GM18526 (cell line): ENCODE data around the gene MYO1H.

Source experiments
- POLR2A ChIP-seq: IDR thresholded peaks from 3 replicates; pipeline ENCODE4 v1.6.1; 2011; ENCODE audit not compliant: insufficient read length; ENCODE audit errors: extremely low read depth

MYO1H gene

DNA sequence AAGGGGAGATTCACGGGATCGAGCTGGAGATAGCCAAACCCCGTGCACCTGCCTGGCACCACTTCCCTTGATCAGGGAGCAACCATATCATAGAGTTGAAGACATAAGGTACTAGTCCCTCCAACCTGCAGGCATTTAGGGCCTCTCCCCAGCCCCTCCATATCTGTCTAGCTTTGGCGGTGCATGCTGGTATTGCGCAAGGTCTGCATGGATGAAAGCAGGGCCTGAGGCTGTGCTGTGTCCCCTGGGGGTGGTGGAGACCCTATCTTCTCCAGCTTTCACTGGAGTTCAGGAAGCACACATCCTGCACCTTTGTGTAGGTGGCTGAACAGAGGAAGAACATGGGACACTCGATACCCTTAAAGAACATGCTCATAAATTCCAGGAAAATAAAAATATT is 82.5 kb downstream of the MYO1H start:
- no peak for TF ChIP-seq POLR2A

DNA sequence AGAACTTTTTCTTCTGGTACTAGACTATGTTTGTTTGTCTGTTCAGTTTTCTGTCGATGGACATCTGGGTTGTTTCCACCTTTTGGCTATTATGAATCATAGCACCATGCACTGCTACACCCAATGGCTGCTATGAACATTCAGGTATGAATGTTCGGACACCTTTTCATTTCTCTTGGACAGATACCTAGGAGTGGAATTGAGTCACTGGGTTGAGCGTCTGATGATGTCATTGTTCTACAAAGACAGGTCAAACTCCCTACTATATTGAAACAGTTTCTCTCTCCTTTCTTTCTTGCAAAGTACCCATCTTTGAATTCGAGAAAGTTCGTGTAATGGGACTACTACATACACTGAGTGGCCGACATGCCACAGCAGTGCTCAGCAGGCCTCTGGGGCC is 84.7 kb downstream of the MYO1H start:
- TF ChIP-seq POLR2A: no peak

DNA sequence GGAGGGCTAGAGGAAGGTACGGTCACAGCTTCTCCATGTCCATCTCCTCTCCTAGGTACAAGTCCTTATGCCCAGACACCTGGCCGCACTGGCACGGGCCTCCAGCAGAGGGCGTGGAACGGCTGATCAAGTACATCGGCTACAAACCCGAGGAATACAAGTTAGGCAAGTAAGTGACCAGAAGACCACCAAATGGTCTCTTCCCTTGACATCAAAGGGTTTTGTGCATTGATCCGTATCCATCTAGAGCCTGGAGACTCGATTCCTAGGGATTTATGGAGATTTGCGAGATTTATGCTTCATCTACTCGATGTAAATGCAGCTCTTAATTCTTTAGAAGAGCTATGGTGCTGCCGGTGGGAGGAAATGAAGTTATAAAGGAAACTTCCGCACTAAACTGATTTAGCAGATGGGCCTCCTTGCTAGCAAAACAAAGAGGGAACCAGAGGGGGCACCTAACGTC is 85.2 kb downstream of the MYO1H start:
- no peak for TF ChIP-seq POLR2A

DNA sequence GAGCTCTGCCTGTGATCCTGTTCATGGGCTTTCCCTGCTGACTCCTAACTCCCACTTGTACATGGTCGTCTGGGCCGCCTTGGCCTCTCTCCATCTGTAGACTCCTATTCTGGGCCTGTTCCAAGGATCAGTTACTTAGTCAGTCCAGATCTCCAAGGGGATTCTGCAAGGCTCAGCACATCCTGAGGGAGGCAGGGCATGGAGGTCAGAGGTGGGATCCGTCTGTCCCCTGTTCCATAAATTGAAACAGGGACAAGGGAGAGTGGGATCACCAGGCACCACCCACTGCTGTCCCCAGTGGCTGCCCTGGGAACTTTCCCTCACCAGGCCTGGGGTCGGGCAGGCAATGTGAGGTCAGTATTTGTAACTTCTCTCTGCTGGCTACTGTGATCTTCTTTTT is 85.9 kb downstream of the MYO1H start:
- TF ChIP-seq POLR2A: no peak

DNA sequence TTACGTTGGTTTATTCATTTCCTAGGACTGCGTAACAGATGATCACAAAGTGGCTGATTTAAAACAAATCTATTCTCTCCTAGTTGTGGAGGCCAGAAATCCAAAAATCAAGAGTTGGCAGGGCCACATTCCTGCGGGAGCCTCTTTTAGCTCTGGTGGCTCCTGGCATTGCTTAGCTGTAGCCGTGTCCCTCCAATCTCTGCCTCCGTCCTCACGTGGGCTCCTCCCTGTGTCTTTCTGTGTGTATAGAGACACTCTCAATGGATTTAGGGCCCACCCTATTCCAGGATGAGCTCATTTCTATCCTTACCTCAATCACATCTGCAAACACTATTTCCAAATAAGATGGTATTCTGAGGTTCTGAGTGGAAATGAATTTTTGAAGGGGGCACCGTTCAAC is 86.9 kb downstream of the MYO1H start:
- no peak for TF ChIP-seq POLR2A

DNA sequence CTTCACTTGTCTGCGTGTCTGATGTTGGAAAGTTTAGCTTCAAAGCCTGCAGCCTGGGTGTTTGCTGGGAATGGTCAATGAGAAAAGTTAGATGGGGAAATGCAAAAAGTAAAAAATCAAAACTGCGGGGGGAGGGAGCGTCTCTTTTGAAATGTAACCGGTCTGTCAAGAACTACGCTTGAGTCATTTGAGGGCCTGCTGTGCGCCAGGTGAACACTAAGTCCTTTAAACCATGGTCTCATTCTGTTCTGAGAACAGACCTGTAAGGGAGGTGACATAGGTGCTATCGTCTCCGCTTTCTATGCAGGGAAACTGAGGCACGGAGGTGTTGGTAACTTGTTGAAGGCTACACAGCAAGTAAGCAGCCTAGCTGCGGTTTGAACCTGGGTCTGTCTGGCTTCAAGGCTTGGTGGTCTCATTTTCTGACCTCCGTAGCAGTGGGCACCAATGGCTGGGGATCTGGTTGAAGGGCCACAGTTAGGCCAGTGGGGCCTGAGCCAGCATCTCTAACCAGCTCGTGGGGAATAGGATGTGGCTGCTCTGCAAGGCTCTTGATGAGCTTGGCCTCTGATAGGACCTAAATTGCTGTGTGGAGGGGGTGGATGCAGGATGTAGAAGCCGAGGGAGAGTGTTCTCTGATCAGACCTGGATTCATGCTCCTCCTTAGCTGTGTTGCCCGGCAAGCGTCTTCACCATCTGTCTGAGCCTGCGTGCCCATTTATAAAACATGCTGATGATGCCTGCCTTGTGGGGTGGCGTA is 87.9 kb downstream of the MYO1H start:
- TF ChIP-seq POLR2A: no peak

DNA sequence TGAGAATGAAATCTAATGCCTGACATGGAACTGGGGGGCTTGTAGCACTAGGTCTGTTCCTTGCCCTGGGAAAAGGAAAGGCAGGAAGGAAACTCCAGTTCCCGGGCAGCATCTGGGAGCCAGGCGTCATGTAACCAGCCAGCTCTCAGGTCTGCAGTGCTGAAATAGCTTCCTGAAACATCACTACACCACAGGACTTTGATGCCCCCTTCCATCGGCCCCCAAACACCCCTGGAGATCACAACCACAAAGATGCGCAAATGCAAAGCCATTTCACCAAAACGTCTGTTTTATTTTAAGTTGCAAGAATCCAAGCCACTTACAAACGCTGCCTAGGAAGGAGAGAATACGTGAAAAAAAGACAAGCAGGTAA is 88.5 kb downstream of the MYO1H start:
- TF ChIP-seq POLR2A: no peak

DNA sequence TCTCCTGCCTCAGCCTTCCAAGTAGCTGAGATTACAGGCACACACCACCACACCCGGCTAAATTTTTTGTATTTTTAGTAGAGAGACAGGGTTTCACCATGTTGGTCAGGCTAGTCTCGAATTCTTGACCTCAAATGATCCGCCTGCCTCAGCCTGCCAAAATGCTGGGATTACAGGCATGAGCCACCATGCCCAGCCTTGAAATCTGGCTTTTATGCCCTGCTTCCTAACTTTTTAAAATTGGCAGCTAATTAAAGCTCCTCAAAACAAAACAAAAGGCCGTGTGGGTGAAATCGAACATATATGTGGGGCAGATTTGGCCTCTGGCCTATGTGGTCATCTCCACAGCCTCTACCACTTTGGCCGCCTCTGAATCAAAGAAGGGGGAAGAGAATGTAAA is 91.5 kb downstream of the MYO1H start:
- no peak for TF ChIP-seq POLR2A

DNA sequence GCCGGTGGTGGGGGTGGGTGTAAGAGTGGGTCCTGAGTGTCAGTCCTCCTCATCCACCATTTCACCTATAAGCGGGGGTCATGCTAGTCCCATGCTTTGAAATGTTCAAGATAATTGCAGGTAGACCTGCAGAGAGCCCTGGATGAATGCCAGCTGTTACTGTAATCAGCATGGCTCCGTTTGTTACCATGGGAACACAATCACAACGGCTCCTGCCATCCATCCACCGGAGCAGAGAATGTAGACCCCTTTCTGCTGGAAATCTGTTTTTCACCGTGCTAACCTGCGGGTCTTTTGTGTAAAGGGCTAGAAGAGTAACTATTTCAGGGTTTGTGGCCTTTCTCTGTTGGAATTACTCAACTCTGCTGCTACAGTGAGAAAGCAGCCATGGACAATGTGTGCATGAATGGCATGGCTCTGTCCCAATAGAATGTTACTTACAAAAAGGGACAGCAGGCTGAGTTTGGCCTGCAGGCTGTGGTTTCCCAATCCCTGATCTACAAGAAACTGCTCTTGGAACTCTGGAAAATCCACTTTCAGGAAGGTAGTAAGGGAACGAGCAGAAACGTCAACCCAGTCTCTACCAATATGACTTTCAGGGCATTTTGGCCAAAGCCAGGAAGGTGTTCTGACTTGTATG is 93.3 kb downstream of the MYO1H start:
- TF ChIP-seq POLR2A: no peak

DNA sequence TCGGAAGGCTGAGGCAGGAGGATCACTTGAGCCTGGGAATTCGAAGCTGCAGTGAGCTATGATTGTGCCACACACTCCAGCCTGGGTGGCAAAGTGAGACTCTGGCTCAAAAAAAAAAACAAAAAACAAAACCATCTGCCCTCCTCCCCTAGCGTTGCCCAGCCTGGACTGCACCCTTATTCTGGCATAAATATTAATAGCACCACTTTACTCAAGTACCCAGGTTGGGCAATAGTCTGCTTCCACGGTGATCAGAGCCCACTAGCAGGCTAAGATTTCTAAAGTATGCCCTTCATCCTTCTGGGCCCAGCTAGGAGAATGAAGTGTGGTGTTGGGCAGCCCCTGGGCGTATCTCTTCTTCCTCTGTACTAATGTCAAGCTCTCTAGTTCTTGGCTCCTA is 96.1 kb downstream of the MYO1H start:
- no peak for TF ChIP-seq POLR2A

DNA sequence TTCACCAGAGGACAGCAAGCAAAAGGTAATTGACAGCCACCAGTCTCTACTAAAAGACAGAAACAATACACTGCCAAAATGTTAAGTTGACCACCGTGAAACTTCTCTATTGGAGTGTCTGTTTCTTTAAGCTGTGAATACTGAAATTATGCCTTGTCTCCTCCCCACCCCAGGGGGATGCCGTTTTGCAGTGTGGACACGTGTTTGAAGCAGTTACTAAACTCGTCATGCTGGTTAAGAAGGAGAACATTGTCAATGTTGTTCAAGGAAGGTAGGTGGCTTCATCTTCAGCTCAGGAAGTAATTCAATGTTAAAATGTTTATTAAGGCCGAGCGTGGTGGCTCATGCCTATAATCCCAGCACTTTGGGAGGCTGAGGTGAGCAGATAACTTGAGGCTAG is 96.6 kb downstream of the MYO1H start:
- no peak for TF ChIP-seq POLR2A

DNA sequence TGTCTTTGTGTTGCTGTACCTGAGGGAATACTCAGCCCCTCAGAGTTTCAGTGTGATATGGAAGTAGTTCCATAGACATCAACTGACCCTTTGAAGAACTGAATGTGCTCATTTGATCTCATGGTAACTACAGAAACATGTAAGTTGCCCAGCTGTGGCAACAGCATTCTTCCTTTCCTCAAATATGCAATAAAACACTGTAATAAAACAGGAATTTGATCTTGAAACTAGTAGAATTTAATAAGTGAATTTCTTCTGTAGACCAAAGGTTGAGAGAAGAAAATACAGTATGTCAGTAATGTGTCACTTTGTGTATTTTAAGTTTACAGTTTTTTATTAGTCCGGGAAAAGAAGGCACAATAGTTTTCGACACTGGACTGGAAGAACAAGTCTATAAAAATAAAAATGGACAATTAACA is 97.5 kb downstream of the MYO1H start:
- TF ChIP-seq POLR2A: no peak

DNA sequence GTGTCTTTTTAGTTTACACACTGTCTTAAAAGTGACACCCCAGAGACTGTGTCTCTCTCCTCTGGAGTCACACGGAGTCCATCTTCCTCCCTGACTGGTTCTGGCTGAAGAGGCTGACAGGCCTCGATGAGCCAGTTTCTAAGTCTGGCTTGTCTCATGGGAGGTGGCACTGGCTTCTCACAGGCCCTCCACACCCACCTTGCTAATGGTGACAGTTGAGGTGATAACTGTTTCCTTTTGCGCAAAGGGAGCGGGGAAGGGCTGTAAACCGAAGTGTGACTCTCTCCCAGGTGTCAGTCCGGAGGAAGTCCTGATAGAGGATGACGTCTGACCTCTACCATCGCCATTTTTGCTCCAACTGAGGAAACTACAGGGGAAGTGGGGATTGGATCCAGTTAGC is 99.2 kb downstream of the MYO1H start:
- TF ChIP-seq POLR2A: no peak

DNA sequence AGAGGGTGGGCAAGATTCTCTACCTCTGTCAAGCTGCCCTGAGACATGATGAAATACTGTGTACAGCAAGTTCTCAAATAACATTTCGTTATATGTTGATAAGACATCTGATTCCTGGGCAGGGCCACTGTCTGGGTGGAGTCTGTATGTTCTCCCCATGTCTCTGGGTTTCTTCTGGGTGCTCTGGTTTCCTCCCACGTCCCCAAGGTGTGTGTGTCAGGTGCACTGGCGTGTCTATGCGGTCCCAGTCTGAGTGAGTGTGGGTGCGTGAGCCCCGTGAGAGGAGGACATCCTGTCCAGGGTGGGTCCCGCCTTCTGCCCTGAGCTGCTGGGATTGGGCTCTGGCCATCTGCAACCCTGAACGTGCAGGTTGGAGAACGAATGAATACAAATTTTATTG is 99.8 kb downstream of the MYO1H start:
- TF ChIP-seq POLR2A: no peak

DNA sequence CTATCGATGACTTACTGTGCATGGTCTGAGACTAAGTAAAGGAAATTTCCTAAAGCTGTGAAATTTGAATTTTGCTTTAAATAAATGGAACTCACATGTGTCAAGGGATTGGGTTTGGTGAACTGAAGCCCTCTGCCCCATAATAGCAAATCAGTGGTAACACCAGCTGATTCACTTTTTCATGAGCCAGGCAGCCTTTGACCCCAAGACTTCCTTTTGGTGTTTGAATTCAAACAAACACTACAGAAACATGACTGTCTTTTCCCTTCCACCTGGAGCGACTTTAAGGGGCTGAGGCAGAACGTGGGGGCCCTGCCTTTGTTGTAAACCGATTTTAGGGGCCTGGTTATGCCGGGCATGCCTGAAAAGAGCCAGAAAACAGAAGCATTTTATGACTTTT is 100.6 kb downstream of the MYO1H start:
- no peak for TF ChIP-seq POLR2A

DNA sequence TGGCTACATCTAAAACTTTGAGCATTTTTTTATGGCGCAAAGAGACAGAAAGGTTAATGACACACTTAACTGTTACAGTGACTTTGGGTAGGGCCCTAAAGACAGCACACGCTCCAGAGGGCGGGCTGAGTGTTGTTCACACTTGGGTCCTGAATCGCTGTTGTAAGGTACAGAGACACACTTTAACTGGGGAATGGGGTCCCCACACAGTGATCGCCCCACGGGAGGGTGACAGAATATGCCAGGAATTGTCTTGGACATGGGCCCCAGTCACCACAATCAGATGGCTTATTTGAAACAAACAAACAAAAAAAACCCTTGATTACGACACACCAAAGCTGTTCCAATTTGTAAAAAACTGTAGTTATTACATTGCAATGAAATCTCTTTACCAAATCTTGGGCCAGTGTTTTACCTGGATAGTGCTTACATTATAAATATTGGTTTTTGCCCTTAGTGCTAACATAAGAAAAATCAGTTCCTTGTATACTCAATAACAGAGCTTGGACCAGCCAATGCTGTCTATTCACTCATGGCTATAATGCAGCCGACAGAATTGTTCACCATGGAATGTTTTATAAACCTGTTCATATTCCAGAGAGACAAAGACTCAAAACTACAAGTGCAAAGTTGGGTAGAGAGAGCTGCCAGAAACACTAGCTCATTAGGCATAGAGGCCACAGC is 101.1 kb downstream of the MYO1H start:
- no peak for TF ChIP-seq POLR2A

DNA sequence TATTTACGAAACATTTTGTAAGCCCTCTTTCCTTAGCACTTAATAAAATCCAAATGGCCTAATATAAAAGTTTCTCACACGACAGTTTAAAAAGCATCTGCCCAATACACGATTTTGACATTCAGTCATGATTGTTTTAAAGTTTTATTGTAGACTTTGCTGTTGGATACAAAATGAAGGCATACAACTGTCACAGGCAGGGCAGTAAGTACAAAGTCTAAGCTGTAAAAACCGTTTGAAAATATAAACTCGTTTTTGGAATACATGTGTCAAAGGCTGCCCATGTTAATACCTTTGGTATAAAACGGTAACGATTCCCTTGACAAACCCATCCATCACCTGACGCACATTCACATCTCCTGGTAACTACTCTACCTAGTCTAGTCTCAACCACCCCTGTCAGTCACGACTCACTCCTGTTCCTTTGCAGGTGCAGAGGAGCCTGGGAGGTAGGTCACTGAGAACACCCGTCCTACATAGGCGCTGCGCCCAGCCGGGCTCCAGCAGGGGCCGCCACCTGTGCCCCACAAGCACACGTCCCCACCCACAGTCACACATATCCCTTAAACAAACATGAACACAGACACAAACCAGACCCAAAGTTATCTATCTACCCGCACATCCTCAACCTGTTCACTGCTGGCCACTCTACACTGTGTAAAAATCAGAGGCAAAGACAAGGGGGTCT is 102.3 kb downstream of the MYO1H start:
- no peak for TF ChIP-seq POLR2A
